SK-N-DZ (cell line): ENCODE results near the gene WDR93.

ENCODE experiments used
- DNase-seq: peaks from one replicate; pipeline ENCODE4 v3.0.0-alpha.2; 2015; ENCODE audit warnings: low spot score
- small RNA-seq, 2 experiments: library from RNA; depleted of rRNA; stranded (forward); fragments of <200 nt; gene quantifications; one replicate each; pipeline ENCODE3, GENCODE V24; 2014

The WDR93 gene

GRCh38 chr15:89790206-89790605 is 99.6 kb downstream of the WDR93 start:
- DNase-seq = no peak

DNA sequence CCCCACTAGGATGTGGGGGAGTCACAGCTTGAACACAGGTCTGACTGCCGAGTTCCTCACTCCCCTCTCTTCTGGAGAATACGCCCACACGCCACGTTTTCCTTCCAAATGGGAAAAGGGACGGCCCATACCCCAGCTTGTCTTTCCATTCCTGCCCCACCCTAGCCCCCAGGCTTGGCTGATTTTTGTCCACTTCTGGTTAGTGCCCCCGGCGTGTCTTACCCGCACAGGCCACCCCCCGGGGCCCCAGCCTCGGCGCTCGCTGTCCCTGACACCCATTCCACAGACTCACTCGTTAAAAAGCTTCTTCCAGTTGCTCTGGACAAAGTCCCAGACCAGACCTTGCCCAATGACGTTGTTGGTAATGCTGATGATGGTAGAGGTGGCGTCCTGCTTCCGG is 100.0 kb downstream of the WDR93 start:
- no peak for DNase-seq

GRCh38 chr15:89792106-89792805 is 101.6 kb downstream of the WDR93 start:
- DNase-seq = no peak

Small RNA genes lying within 50 kb of the gene (small RNA-seq; reads per million reads assigned to genes)
- gene RNU6-132P = 0 to 0.09 reads per million in 2 experiments
